ENCODE data around the gene STAT3. TPM values are rescaled to one million over a fixed set of nuclear protein-coding genes. Genes with fewer than 3 reads are reported as not detected.
A peak's percentile ranks its signal among the peaks of the same experiment; 100 is the strongest.

STAT3 gene
- total RNA-seq, 1 donor from 2014 or later: 116 TPM

- intact Hi-C loops (cut with micrococcal nuclease): loop anchor here (5.0 kb wide), 1 partner anchor 92 kb away; no protein-coding TSS in a partner anchor
- no peak overlapping the region for H3K4me3 ChIP-seq
- no peak for DNase-seq
- H3K27ac ChIP-seq (replicated peaks): peak overlapping the region; percentile 5
- no peaks in the 10 kb centered on the region for H3K9me3 ChIP-seq (replicated peaks)
- H3K27me3 ChIP-seq (ENCODE audit: low read depth): no peaks in the 10 kb centered on the region
- H3K36me3 ChIP-seq: no peaks in the 10 kb centered on the region
- peaks cover 54% of the 10 kb centered on the region for H3K4me1 ChIP-seq
- no peak for TF ChIP-seq CTCF (IDR thresholded peaks at IDR 0.05; ENCODE audit: borderline replicate concordance)
These were observed 36.9 kb upstream of the STAT3 start for GRCh38 chr17:42424991-42425610.

- no peaks in the 10 kb centered on the region for H3K9me3 ChIP-seq (replicated peaks)
- no peak for TF ChIP-seq CTCF (IDR thresholded peaks at IDR 0.05; ENCODE audit: borderline replicate concordance)
- DNase-seq: no peak
- peaks cover 59% of the 10 kb centered on the region for H3K4me1 ChIP-seq
- H3K27me3 ChIP-seq (ENCODE audit: low read depth): no peaks in the 10 kb centered on the region
- H3K36me3 ChIP-seq: no peaks in the 10 kb centered on the region
- peak overlapping the region; percentile 99 for H3K4me3 ChIP-seq
- H3K27ac ChIP-seq (replicated peaks): peak overlapping the region; percentile 100
- intact Hi-C loops (cut with micrococcal nuclease): no loop called here
These were observed 35.5 kb upstream of the STAT3 start for GRCh38 chr17:42423766-42424165.

GRCh38 chr17:42422958-42423712, 34.9 kb upstream of the STAT3 start, which contains the start of gene CAVIN1:
CAVIN1 (minus strand) TSS chr17:42423256; CDS start chr17:42423097, 159 bp downstream.
- intact Hi-C loops (cut with micrococcal nuclease): no loop called here
- Histone ChIP-seq H3K27ac (replicated peaks) (peak within 1 kb of the TSS; percentile 100), H3K4me3 (peak within 1 kb of the TSS; percentile 99), H3K4me1 (peaks cover 59% of the 10 kb centered on the region), H3K36me3 (no peaks in the 10 kb centered on the region), H3K9me3 (replicated peaks) (no peaks in the 10 kb centered on the region), H3K27me3 (ENCODE audit: low read depth) (no peaks in the 10 kb centered on the region)
- TF ChIP-seq CTCF (IDR thresholded peaks at IDR 0.05; ENCODE audit: borderline replicate concordance): no peak
- peak; percentile 100 for DNase-seq

GRCh38 chr17:42422412-42422957, 34.2 kb upstream of the STAT3 start:
- Histone ChIP-seq H3K27ac (replicated peaks) (peak overlapping the region; percentile 100), H3K4me3 (peak overlapping the region; percentile 99), H3K9me3 (replicated peaks) (no peaks in the 10 kb centered on the region), H3K4me1 (peaks cover 63% of the 10 kb centered on the region), H3K27me3 (ENCODE audit: low read depth) (no peaks in the 10 kb centered on the region), H3K36me3 (no peaks in the 10 kb centered on the region)
- intact Hi-C loops (cut with micrococcal nuclease): no loop called here
- no peak for TF ChIP-seq CTCF (IDR thresholded peaks at IDR 0.05; ENCODE audit: borderline replicate concordance)
- DNase-seq: no peak

GRCh38 chr17:42421507-42422338, 33.5 kb upstream of the STAT3 start:
- Histone ChIP-seq H3K4me3 (peak overlapping the region; percentile 99), H3K27ac (replicated peaks) (peak overlapping the region; percentile 100)
- intact Hi-C loops (cut with micrococcal nuclease): no loop called here

More at GRCh38 chr17:42421507-42422338, 33.5 kb upstream of the STAT3 start:
- no peak for TF ChIP-seq CTCF (IDR thresholded peaks at IDR 0.05; ENCODE audit: borderline replicate concordance)
- peaks cover 71% of the 10 kb centered on the region for H3K4me1 ChIP-seq
- DNase-seq: peak; percentile 56
- H3K9me3 ChIP-seq (replicated peaks): no peaks in the 10 kb centered on the region
- H3K27me3 ChIP-seq (ENCODE audit: low read depth): no peaks in the 10 kb centered on the region
- H3K36me3 ChIP-seq: no peaks in the 10 kb centered on the region
